GM12864 (cell line): ENCODE results near the gene PDZRN3.

Source experiments
- DNase-seq: peaks from one replicate; pipeline ENCODE4 v3.0.0-alpha.2; 2011; ENCODE audit warnings: low read depth
- H3K4me3 ChIP-seq: 2 replicates; pipeline ENCODE4 v1.5.1; 2011; ENCODE audit warnings: mild to moderate bottlenecking, low read depth, low read length, control low read depth
- TF ChIP-seq, protein P1 (sequence below): IDR thresholded peaks from 2 replicates; pipeline ENCODE4 v1.5.1; 2011; ENCODE audit warnings: low read depth, mild to moderate bottlenecking, moderate library complexity, low read length, control low read depth, inconsistent platforms; ENCODE audit errors: missing control alignments

Gene PDZRN3

GRCh38 chr3:73448041-73448440 is 176.7 kb downstream of the PDZRN3 start:
- H3K4me3 ChIP-seq: no peak overlapping the region
- DNase-seq: no peak
- TF ChIP-seq, protein P1, sequence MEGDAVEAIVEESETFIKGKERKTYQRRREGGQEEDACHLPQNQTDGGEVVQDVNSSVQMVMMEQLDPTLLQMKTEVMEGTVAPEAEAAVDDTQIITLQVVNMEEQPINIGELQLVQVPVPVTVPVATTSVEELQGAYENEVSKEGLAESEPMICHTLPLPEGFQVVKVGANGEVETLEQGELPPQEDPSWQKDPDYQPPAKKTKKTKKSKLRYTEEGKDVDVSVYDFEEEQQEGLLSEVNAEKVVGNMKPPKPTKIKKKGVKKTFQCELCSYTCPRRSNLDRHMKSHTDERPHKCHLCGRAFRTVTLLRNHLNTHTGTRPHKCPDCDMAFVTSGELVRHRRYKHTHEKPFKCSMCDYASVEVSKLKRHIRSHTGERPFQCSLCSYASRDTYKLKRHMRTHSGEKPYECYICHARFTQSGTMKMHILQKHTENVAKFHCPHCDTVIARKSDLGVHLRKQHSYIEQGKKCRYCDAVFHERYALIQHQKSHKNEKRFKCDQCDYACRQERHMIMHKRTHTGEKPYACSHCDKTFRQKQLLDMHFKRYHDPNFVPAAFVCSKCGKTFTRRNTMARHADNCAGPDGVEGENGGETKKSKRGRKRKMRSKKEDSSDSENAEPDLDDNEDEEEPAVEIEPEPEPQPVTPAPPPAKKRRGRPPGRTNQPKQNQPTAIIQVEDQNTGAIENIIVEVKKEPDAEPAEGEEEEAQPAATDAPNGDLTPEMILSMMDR: no peak

- no peak overlapping the region for H3K4me3 ChIP-seq
- TF ChIP-seq, protein P1: no peak
- no peak for DNase-seq
These were observed 177.6 kb downstream of the PDZRN3 start for GRCh38 chr3:73447111-73447510.

DNA sequence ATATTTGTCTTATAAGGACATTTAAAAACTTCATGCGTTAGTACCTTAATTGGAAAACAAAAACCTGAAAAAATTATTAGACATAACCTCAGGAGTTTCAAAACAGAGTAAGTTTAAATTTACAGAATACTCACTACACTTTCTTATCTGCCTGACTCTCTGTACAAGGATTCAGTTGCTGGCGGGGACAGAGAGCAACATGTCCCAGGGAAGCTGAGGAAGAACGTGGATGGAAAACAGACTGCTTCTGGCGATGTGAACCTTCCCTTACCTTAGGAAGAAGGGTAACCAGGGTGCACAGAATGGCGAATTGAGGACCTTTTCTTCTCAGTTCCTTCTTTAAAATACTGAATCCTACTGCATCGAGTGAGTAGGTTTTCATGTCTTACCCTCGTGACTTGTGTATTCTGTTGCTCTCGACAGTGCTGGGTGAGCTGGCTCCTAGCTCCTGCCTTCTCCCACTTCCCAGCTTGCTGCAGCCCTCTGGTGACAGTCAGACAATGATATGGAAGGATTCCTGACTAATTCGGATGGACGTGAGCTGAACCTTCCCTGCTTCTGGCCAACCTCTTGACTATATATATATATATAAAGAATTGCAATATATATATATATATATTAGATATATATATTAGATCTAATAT is 178.2 kb downstream of the PDZRN3 start:
- H3K4me3 ChIP-seq: no peak overlapping the region
- TF ChIP-seq, protein P1: no peak
- DNase-seq: no peak

- TF ChIP-seq, protein P1: no peak
- H3K4me3 ChIP-seq: no peak overlapping the region
- DNase-seq: no peak
These were observed 181.9 kb downstream of the PDZRN3 start for GRCh38 chr3:73442886-73443285.

- TF ChIP-seq, protein P1: no peak
- DNase-seq: no peak
- no peak overlapping the region for H3K4me3 ChIP-seq
These were observed 182.6 kb downstream of the PDZRN3 start for GRCh38 chr3:73442152-73442551.

DNA sequence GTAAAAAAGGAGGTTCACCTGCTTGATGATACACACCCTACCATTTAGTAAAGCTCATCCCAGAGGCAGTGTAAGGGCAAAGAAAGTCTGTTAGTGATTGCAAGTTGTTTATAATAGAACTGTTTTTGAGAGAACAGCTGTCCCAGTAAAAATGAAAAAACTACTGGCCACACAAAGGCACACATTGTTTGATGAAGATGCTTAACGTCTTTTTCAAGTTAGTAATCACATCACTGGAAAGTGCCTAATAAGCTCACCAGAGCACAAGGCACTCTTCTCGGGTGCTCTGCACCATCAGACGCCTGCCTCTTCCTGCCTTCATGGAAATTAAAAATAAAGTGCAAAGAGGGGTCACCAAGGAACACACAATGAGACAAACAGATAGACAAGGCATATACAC is 186.9 kb downstream of the PDZRN3 start:
- no peak for DNase-seq
- H3K4me3 ChIP-seq: no peak overlapping the region
- TF ChIP-seq, protein P1: no peak

DNA sequence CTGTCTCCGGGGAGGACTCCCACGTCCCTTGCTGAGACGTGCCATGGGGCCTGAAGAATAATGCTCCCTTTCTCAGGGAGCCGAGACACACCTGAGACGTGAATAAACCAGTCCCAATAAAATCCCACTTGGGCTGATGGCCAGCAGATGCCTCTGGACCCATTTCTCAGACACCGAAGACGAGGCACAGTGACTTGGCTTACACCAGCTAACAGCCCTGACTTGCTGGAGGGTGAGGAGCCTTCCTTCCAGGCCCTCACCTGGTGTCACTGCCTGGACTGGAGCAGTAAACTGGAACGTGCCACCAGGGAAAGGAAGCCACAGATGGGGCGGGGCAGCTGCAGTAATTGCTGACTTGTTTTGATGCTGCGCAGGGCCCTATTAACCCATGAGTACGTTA is 189.7 kb downstream of the PDZRN3 start:
- TF ChIP-seq, protein P1: no peak
- no peak overlapping the region for H3K4me3 ChIP-seq
- no peak for DNase-seq
